PFSK-1 (cell line): Measurements from ENCODE around the gene PODXL2.

Source experiments
- FOXP2 ChIP-seq: optimal IDR thresholded peaks from 2 replicates; pipeline ENCODE3; 2011; ENCODE audit warnings: borderline replicate concordance, control low read depth, inconsistent platforms; ENCODE audit not compliant: insufficient read depth; ENCODE audit errors: extremely low read length, extremely low read depth
- POLR2AphosphoS5 ChIP-seq: IDR thresholded peaks from 2 replicates; pipeline ENCODE4 v1.6.1; 2012; ENCODE audit warnings: low read depth, mild to moderate bottlenecking, control low read depth, low read length, moderate library complexity
- SIN3A ChIP-seq: IDR thresholded peaks from 2 replicates; pipeline ENCODE4 v1.6.1; 2012; ENCODE audit warnings: mild to moderate bottlenecking, low read length, moderate library complexity, borderline replicate concordance; ENCODE audit not compliant: insufficient read depth
- TAF1 ChIP-seq: IDR thresholded peaks from 2 replicates; pipeline ENCODE4 v1.6.1; 2012; ENCODE audit warnings: low read length, control low read depth, borderline replicate concordance; ENCODE audit not compliant: insufficient read depth
- TF ChIP-seq, protein P1 (sequence below), 2 experiments: IDR thresholded peaks; 2 replicates each; pipeline versions ENCODE4 v1.6.1 to v1.8.0; 2011 to 2012; ENCODE audit warnings: low read depth in 2 of 2, low read length in 2 of 2, control low read depth in 1 of 2, inconsistent platforms in 1 of 2, mild to moderate bottlenecking in 1 of 2, moderate library complexity in 1 of 2; ENCODE audit not compliant: insufficient read depth in 1 of 2

Gene PODXL2

DNA sequence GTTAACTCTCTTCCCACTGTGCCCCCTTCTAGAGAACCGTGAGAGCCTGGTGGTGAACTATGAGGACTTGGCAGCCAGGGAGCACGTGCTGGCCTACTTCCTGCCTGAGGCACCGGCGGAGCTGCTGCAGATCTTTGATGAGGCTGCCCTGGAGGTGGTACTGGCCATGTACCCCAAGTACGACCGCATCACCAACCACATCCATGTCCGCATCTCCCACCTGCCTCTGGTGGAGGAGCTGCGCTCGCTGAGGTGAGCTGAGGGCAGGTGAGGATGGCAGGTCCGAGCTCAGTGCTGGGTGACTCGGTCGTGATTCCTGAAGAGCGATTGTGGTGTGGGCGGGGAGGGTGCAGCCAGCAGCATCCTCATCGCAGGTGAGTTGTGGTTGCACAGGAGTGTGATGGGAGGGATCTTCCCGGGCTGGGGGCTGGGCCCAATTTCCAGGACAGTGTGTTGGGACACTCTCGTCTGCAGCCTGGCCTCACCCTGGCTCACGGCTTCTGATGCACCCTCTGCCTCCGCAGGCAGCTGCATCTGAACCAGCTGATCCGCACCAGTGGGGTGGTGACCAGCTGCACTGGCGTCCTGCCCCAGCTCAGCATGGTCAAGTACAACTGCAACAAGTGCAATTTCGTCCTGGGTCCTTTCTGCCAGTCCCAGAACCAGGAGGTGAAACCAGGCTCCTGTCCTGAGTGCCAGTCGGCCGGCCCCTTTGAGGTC, 22.7 kb upstream of the PODXL2 start:
- TF ChIP-seq SIN3A (no peak), FOXP2 (no peak)

DNA sequence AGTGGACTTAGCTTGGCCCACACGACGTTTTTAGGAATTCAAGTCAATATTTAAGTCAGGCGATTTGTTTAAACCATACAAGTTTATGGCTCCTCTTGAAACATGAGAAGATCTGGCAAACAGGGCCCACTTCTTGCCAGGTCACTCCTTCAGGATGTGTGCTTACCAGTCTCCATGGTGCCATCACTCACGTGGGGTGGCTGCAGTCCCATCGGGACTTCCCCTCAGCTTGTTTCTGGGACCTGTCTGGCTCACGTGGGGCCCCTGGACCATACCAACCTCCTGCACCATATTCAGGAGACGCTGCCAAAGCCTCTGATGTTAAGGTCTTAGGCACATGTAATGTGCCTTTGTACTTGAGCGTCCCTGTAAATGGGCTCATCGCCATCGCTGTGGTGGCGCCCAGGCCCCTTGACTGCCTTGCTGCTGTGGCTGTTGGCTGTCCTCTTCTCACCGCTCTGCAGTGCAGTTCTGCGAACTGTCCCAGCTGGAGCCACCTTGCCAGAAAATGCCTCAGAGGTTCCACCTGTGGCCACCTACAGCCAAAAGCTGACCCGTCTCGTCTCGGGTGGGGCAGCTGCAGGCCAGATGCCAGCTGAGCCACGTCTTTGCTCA, 21.9 kb upstream of the PODXL2 start:
- TF ChIP-seq TAF1 = no peak
- TF ChIP-seq FOXP2 = no peak
- TF ChIP-seq SIN3A = no peak
- no peak for TF ChIP-seq POLR2AphosphoS5
- TF ChIP-seq, protein P1, sequence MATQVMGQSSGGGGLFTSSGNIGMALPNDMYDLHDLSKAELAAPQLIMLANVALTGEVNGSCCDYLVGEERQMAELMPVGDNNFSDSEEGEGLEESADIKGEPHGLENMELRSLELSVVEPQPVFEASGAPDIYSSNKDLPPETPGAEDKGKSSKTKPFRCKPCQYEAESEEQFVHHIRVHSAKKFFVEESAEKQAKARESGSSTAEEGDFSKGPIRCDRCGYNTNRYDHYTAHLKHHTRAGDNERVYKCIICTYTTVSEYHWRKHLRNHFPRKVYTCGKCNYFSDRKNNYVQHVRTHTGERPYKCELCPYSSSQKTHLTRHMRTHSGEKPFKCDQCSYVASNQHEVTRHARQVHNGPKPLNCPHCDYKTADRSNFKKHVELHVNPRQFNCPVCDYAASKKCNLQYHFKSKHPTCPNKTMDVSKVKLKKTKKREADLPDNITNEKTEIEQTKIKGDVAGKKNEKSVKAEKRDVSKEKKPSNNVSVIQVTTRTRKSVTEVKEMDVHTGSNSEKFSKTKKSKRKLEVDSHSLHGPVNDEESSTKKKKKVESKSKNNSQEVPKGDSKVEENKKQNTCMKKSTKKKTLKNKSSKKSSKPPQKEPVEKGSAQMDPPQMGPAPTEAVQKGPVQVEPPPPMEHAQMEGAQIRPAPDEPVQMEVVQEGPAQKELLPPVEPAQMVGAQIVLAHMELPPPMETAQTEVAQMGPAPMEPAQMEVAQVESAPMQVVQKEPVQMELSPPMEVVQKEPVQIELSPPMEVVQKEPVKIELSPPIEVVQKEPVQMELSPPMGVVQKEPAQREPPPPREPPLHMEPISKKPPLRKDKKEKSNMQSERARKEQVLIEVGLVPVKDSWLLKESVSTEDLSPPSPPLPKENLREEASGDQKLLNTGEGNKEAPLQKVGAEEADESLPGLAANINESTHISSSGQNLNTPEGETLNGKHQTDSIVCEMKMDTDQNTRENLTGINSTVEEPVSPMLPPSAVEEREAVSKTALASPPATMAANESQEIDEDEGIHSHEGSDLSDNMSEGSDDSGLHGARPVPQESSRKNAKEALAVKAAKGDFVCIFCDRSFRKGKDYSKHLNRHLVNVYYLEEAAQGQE (IDR thresholded peaks at IDR 0.05; ENCODE audit: insufficient read depth in 1 of 2, low read depth in 2 of 2, low read length in 2 of 2) = no peak

DNA sequence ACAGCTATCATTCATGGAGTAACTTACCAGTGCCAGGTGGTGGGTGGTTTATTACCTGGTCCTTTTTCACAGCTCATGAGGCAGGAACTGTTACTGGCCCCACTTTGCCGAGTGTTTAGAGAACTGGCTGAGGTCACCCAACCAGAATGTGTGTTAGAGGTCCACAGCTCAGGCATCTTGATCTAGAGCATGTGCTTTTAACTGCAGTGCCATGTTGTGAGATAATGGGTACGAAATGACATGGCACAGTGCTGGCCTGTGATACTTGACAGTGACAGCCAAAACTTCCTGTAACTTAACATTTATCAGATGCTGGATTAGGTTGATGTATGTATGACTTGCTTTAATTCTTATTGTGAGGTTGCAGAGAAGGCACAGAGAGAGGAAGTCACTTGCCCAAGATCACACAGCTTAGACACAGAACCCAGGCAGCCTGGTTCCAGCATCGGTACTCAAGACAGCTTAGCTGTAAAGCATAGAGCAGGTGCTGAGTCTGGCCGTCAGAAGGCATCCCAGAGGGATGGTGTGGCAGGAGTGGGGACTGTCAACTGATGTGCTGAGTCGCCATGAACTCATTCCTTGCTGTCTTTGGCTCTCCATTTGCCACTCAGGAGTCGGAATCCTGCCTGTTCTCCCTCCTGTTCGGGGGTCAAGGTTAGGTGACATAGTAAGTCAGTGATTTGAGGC, 21.2 kb upstream of the PODXL2 start:
- TF ChIP-seq FOXP2 (no peak), POLR2AphosphoS5 (no peak), SIN3A (no peak), TAF1 (no peak)
- TF ChIP-seq, protein P1 (IDR thresholded peaks at IDR 0.05; ENCODE audit: insufficient read depth in 1 of 2, low read depth in 2 of 2, low read length in 2 of 2) = no peak

DNA sequence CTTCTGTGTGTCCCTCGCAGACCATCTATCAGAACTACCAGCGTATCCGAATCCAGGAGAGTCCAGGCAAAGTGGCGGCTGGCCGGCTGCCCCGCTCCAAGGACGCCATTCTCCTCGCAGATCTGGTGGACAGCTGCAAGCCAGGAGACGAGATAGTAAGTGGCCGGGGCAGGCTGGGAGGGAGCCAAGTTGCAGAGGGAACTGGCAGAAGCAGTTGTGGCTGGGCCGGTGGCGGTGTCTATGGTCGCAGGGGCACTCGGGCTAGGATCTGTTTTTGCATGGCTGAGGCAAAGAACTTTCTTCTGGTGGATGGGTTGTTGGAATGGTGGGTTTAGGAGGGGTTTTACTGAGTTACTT, 20.6 kb upstream of the PODXL2 start:
- TF ChIP-seq TAF1 (no peak), FOXP2 (no peak), POLR2AphosphoS5 (no peak), SIN3A (no peak)
- TF ChIP-seq, protein P1 (IDR thresholded peaks at IDR 0.05; ENCODE audit: insufficient read depth in 1 of 2, low read depth in 2 of 2, low read length in 2 of 2) = no peak

DNA sequence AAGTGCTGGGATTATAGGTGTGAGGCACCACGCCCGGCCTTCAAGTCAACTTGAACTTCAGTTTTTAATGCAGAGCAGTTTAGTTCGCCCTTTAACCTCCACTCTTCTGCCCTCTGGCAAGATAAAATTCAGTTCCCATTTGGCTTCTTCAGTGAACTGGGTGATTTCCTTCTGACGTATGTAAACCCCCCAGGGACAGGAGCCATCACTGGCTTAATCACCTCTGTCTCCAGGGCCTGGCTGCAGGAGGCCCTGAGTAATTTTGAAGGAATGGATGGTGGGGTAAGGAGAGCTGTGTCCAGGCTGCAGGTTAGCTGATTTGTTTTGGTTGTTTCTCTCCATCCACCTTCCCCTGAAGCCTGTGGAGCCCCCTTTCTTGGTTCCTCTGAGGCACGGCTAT, 18.9 kb upstream of the PODXL2 start:
- TF ChIP-seq POLR2AphosphoS5 = no peak

DNA sequence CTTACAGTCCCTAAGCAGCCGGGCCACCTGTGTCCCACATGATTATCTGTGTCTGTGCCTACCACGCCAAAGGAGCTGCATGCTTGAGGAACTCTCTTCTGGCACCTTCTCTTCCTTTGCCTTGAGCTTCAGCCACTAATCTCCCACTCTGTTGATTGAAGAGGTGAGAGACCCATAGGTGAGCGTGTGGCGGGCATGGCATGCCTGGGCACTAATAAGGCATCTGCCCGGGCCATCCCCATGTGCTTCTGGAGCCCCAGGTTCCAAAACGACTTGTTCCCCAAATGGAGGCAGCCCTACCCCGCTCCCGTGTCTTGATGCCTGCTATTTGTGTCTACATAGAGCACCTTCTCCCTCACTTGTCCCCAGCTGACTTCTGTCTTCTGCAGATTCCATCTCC, 17.7 kb upstream of the PODXL2 start:
- TF ChIP-seq SIN3A = no peak
- TF ChIP-seq POLR2AphosphoS5 = no peak
